Erythroblast (primary cell): ENCODE data around the gene ZBTB20.

ENCODE experiments used
- GATA1 ChIP-seq: IDR thresholded peaks from 2 replicates; pipeline ENCODE4 v1.6.1; 2011; ENCODE audit warnings: low read depth, mild to moderate bottlenecking, control low read depth, low read length, moderate library complexity
- POLR2A ChIP-seq: IDR thresholded peaks from 2 replicates; pipeline ENCODE4 v1.6.1; 2011; ENCODE audit warnings: mild to moderate bottlenecking, low read length

- TF ChIP-seq POLR2A = no peak
- TF ChIP-seq GATA1 = no peak
These were observed 550.9 kb downstream of the ZBTB20 start for GRCh38 chr3:114596147-114596546.
